Left hindlimb (tissue), 1 donor: Measurements from ENCODE around the gene IL17B.

Source experiments
- DNase-seq: peaks from one replicate; pipeline ENCODE4 v3.0.0-alpha.2; 2018

IL17B gene

GRCh38 chr5:149353911-149354310 lies 25.2 kb downstream of the IL17B start:
- no peak for DNase-seq

- DNase-seq = no peak
These were observed 26.9 kb downstream of the IL17B start for GRCh38 chr5:149352169-149352568.

GRCh38 chr5:149349382-149349781 lies 29.7 kb downstream of the IL17B start:
- no peak for DNase-seq

GRCh38 chr5:149348518-149348917 lies 30.6 kb downstream of the IL17B start:
- DNase-seq = no peak

GRCh38 chr5:149345892-149346222 lies 33.2 kb downstream of the IL17B start:
- DNase-seq = no peak

- DNase-seq = peak; percentile 97
These were observed 33.8 kb downstream of the IL17B start, which contains the start of gene GRPEL2 for GRCh38 chr5:149345147-149345891. Gene GRPEL2 (plus strand): TSS chr5:149345499. CDS start chr5:149345540, 41 bp downstream.

GRCh38 chr5:149344151-149344550 lies 34.9 kb downstream of the IL17B start:
- DNase-seq = no peak

GRCh38 chr5:149341876-149342275 lies 37.2 kb downstream of the IL17B start:
- DNase-seq = no peak

- no peak for DNase-seq
These were observed 38.2 kb downstream of the IL17B start for GRCh38 chr5:149340920-149341319.

- DNase-seq = no peak
These were observed 40.7 kb downstream of the IL17B start for GRCh38 chr5:149338364-149338763.

- DNase-seq = no peak
These were observed 41.4 kb downstream of the IL17B start for GRCh38 chr5:149337736-149338135.

- no peak for DNase-seq
These were observed 45.2 kb downstream of the IL17B start for GRCh38 chr5:149333711-149334443.

GRCh38 chr5:149328177-149328576 lies 50.9 kb downstream of the IL17B start:
- no peak for DNase-seq

- no peak for DNase-seq
These were observed 52.5 kb downstream of the IL17B start for GRCh38 chr5:149326611-149327010.

- DNase-seq = no peak
These were observed 53.2 kb downstream of the IL17B start for GRCh38 chr5:149325894-149326293.

GRCh38 chr5:149325166-149325735 lies 53.8 kb downstream of the IL17B start:
- DNase-seq = no peak

- no peak for DNase-seq
These were observed 54.5 kb downstream of the IL17B start for GRCh38 chr5:149324641-149325040.
